GM10847 (cell line): ENCODE results near the gene UBA6.

Source experiments
- POLR2A ChIP-seq: IDR thresholded peaks from 2 replicates; pipeline ENCODE4 v1.6.1; 2011; ENCODE audit not compliant: insufficient read length; ENCODE audit errors: extremely low read depth

UBA6 gene

DNA sequence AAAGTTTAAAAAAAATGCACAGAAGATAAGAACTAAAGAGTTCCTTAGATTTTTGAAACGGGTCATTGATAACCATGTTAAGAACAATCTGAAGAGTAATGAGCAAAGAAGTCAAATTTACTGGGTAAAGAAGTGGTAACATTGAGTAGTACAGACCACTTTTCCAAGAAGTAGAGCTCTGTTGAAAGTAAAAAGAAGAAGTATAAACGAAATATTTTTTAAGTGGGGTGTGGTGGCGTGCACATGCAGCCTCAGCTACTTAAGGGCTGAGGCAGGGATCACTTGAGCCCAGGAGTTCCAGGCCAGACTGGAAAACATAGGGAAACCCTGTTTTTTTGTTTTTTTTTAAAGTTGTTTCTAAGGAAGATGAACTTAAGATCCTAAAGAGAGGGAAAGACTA is 68.5 kb downstream of the UBA6 start:
- TF ChIP-seq POLR2A, result no peak

- TF ChIP-seq POLR2A, result no peak
Measured at GRCh38 chr4:67624939-67625338, 76.0 kb downstream of the UBA6 start.

DNA sequence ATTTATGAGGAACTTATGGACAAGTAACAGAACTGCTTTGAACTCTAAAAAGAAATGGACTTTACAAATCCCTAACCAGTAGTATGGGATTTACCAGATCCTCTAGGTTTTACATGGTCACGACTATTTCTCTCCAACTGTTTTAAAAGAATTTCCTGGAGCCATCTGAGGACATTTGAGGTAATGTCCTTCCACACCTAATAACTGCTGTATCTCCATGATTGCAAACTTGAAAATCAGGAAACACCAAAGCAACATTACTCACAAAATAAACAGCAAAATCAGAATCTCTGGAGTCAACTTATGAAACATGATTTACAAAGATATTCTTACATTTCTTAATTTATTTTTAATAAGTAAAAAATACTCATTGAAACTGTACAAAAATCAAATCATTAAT is 84.5 kb downstream of the UBA6 start:
- no peak for TF ChIP-seq POLR2A

DNA sequence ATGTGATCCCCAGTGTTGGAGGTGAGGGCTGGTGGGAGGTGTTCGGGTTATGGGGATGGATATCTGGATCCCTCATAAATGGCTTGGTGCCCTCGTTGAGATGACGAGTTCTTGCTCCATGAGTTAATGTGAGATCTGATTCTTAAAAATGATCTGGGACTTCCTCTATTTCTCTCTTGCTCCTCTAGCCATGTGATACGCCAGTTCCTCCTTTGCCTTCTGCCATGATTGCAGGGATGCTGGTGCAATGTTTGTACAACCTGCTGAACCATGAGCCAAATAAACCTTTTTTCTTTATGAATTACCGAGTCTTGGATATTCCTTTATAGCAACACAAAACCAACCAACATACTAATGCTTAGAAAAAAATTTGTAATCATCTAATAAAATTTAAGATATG is 85.8 kb downstream of the UBA6 start:
- TF ChIP-seq POLR2A, result no peak

- TF ChIP-seq POLR2A, result no peak
Measured at GRCh38 chr4:67614186-67614585, 86.8 kb downstream of the UBA6 start.

DNA sequence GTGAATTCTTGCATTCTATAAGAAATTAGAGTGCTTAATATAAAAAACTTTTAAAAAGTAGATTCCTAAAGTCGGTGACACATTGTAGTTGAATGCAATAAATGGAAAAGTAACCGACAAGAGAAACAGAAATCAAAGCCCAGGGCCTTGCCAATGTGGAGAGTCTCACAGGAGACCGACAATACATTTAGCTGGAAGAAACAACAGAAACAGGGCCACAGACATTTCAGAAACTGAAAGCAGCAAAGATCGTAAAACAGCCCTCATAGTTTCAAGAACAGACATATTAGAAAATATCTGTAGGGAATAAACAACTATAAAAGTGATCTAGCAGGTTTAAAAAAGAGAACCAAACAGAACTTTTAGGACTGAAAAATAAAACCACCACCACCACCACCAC is 92.9 kb downstream of the UBA6 start:
- no peak for TF ChIP-seq POLR2A

DNA sequence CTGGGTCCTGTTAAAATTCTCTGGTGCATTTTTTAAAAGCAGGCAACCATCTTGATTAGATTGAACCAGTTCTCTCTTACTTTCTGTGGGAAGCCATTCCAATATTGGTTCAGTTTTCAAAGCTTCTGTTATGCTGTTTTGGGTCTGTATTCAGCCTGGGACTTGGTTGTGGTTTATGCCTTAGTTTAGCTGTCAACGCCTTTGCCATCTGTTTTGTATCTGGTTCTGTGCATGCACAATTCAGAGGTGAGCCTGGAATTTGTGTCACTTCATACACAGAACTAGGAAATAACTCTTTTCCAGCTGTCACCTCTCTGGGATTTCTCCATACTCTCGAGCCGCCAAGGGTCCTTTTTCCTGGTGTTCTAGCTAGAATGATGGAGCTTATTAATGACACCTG is 96.2 kb downstream of the UBA6 start:
- no peak for TF ChIP-seq POLR2A

DNA sequence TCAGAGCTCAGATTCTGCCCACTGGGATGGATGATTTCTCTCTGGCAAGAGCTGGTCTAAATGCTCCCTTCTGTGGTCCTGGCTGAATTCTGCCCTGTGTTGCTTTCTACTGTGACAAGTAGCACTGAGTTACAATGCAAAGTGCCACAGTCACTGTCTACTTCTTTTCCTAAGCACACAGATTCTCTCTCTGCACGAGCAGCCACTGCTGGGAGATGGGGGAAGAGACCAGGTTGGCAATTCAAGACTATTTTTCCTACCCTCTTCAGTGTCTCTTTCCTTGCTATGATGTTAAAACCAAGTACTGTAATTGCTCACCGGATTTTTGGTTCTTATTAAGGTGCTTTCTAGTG is 97.0 kb downstream of the UBA6 start:
- no peak for TF ChIP-seq POLR2A

DNA sequence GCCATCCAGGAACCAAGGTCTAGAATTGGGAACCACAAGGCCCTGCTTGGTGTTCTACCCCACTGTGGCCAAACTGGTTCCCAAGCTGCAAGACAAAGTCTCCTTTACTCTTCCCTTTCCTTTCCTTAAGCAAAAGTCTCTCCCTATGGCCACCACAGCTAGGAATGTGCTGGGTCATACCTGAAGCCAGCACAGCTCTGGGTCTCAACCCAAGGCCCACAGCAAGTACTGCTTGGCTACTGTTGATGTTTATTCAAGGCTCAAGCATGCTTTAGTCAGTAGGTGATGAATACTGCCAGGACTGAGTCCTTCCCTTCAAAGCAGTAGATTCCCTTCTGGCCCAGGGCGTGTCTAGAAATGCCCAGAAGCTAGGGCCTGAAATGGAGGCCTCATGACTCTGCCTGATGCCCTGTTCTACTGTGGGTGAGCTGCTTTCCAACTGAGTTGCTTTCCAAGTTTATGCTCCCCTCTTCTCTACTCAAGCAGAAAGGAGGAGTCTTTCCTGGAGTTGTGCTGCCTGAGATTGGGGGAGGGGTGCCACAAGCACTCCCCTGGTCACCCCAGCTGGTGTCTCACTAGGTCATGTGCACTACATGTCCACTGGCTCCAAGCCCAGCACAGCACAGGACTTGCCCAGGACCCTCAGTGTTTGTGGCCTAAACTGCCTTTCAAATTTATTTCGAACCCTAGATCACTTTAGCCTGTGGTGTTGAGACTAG is 97.5 kb downstream of the UBA6 start:
- no peak for TF ChIP-seq POLR2A

GRCh38 chr4:67593741-67594175 is 107.2 kb downstream of the UBA6 start:
- no peak for TF ChIP-seq POLR2A

DNA sequence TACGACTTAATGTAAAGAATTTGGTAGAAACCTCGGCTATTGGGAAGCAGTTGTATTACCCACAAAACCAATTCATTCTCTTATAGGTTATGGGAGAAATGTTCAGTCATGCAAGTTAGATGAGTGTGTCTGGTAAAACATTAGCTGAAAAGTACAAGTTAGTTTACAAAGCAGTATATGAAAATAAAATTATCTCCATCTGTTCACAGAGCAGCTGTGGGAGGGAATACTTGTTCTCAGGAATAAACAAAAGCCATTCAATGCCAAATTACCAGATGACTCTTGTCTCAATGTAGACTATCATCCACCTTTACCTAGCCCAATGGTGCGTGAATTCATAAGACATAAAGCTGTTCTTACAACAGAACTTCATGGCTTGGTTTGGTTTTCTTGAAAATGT is 113.8 kb downstream of the UBA6 start:
- no peak for TF ChIP-seq POLR2A

- no peak for TF ChIP-seq POLR2A
Measured at GRCh38 chr4:67584496-67584895, 116.5 kb downstream of the UBA6 start.

GRCh38 chr4:67581913-67582312 is 119.0 kb downstream of the UBA6 start:
- TF ChIP-seq POLR2A, result no peak

DNA sequence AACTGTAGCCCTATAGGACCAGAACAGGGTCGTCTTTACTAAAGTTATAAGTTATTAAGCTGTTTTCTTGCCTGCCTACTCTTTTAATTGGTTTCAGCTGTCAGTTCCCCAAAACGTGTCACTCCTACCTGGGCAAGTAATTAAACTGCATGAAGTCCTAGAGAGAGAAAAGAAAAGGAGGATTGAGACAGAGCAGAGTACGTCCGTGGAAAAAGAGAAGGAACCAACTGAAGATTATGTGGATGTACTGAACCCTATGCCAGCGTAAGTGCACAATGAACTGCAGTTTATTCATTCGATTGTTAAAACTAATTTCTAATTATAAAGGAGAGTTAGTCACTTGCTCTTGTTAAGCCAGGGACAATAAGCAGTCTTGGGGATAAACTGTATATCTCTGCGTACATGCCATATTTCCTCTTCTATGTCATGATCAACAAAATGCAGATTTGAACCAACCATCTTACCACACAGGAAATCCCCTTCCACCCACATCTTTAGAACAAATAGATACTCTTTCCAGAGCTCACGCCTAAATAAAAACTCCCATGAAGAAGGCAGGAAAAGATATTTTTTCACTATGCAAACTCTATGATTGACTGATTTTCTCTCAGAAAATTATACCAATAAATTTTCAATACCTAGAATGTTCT is 119.6 kb downstream of the UBA6 start:
- no peak for TF ChIP-seq POLR2A

GRCh38 chr4:67580577-67580976 is 120.4 kb downstream of the UBA6 start:
- no peak for TF ChIP-seq POLR2A

GRCh38 chr4:67576538-67576937 is 124.4 kb downstream of the UBA6 start:
- no peak for TF ChIP-seq POLR2A

GRCh38 chr4:67576059-67576466 is 124.9 kb downstream of the UBA6 start:
- no peak for TF ChIP-seq POLR2A
